ENCODE data around the gene VAT1L. TPM values are rescaled to one million over a fixed set of nuclear protein-coding genes. Genes with fewer than 3 reads are reported as not detected.

Gene VAT1L
- total and polyA plus RNA-seq, 3 donors from 2014 or later, result 4.2 to 5.2 (median 4.6) TPM

- no peak for DNase-seq
- H3K36me3 ChIP-seq (ENCODE audit: low read depth, missing control alignments), result no peaks in the 10 kb centered on the region
- H3K4me3 ChIP-seq, result no peak overlapping the region
- H3K4me1 ChIP-seq, result no peaks in the 10 kb centered on the region
- 82 to 83% methylated on average over 8 of the region's 8 CpGs for WGBS, 2 donors
- intact Hi-C loops (cut with DNase I; ENCODE audit: low total_unique reads), result no loop called here
- no peak overlapping the region for H3K27ac ChIP-seq
- H3K27me3 ChIP-seq, result no peaks in the 10 kb centered on the region
- TF ChIP-seq, protein P1, sequence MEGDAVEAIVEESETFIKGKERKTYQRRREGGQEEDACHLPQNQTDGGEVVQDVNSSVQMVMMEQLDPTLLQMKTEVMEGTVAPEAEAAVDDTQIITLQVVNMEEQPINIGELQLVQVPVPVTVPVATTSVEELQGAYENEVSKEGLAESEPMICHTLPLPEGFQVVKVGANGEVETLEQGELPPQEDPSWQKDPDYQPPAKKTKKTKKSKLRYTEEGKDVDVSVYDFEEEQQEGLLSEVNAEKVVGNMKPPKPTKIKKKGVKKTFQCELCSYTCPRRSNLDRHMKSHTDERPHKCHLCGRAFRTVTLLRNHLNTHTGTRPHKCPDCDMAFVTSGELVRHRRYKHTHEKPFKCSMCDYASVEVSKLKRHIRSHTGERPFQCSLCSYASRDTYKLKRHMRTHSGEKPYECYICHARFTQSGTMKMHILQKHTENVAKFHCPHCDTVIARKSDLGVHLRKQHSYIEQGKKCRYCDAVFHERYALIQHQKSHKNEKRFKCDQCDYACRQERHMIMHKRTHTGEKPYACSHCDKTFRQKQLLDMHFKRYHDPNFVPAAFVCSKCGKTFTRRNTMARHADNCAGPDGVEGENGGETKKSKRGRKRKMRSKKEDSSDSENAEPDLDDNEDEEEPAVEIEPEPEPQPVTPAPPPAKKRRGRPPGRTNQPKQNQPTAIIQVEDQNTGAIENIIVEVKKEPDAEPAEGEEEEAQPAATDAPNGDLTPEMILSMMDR (IDR thresholded peaks at IDR 0.05), result no peak
- TF ChIP-seq POLR2A (IDR thresholded peaks at IDR 0.05), result no peak
- no peaks in the 10 kb centered on the region for H3K9me3 ChIP-seq
These were observed 166.8 kb downstream of the VAT1L start for GRCh38 chr16:77955127-77955526.

GRCh38 chr16:77956231-77956630 is 167.9 kb downstream of the VAT1L start:
- TF ChIP-seq, protein P1 (IDR thresholded peaks at IDR 0.05), result no peak
- no peak for TF ChIP-seq POLR2A (IDR thresholded peaks at IDR 0.05)
- Histone ChIP-seq H3K4me1 (no peaks in the 10 kb centered on the region), H3K4me3 (no peak overlapping the region), H3K27me3 (no peaks in the 10 kb centered on the region), H3K9me3 (no peaks in the 10 kb centered on the region), H3K27ac (no peak overlapping the region), H3K36me3 (ENCODE audit: low read depth, missing control alignments) (no peaks in the 10 kb centered on the region)
- intact Hi-C loops (cut with DNase I; ENCODE audit: low total_unique reads), result no loop called here
- 86 to 93% methylated on average over 4 of the region's 4 CpGs for WGBS, 2 donors
- no peak for DNase-seq

DNA sequence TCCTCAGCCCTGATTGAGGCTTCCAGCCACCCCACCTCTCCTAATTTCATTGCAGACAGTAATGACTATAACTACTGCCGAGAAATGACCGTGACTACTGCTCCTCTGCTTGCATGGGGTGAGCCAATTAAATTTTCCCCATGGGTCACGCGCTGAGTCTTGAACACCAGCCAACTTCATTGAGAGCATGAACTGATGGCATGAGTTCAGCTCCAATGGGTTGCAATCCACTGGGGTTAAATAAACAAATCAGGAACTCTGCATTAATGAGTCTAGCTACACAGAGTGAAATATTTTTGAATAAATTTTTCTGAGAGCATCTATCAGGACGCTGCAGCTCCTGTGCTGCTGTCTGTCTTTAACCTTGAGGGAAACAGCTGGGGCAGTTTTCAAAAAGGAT is 172.4 kb downstream of the VAT1L start:
- TF ChIP-seq, protein P1 (IDR thresholded peaks at IDR 0.05), result no peak
- TF ChIP-seq POLR2A (IDR thresholded peaks at IDR 0.05), result no peak
- 42 to 56% methylated on average over 5 of the region's 5 CpGs for WGBS, 2 donors
- DNase-seq, result no peak
- H3K4me1 ChIP-seq, result no peaks in the 10 kb centered on the region
- no peak overlapping the region for H3K4me3 ChIP-seq
- intact Hi-C loops (cut with DNase I; ENCODE audit: low total_unique reads), result no loop called here
- no peaks in the 10 kb centered on the region for H3K27me3 ChIP-seq
- no peaks in the 10 kb centered on the region for H3K9me3 ChIP-seq
- H3K27ac ChIP-seq, result no peak overlapping the region
- H3K36me3 ChIP-seq (ENCODE audit: low read depth, missing control alignments), result no peaks in the 10 kb centered on the region

DNA sequence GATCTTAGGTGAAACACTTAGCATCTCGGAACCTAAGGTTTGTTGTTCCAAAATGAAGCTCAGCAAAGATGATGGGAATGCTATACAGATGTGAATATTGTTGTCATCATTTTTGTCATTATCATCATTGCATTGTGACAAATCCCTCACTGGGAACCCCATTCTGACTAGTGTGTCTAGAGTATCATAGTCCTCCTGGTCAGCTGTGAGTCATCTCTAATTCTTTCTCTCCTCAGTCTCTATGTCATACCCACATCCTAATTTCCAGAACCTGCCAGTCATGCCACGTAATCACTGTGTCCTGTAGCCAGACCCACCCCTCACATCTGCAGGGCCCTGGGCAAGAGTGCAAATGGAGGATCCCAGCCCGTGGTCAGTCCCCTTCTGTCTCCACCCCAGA is 173.4 kb downstream of the VAT1L start:
- no peak for DNase-seq
- TF ChIP-seq, protein P1 (IDR thresholded peaks at IDR 0.05), result no peak
- no peak for TF ChIP-seq POLR2A (IDR thresholded peaks at IDR 0.05)
- Histone ChIP-seq H3K4me1 (no peaks in the 10 kb centered on the region), H3K4me3 (no peak overlapping the region), H3K27ac (no peak overlapping the region), H3K36me3 (ENCODE audit: low read depth, missing control alignments) (no peaks in the 10 kb centered on the region), H3K27me3 (no peaks in the 10 kb centered on the region), H3K9me3 (no peaks in the 10 kb centered on the region)
- 88 to 89% methylated on average over 3 of the region's 3 CpGs for WGBS, 2 donors
- intact Hi-C loops (cut with DNase I; ENCODE audit: low total_unique reads), result no loop called here

DNA sequence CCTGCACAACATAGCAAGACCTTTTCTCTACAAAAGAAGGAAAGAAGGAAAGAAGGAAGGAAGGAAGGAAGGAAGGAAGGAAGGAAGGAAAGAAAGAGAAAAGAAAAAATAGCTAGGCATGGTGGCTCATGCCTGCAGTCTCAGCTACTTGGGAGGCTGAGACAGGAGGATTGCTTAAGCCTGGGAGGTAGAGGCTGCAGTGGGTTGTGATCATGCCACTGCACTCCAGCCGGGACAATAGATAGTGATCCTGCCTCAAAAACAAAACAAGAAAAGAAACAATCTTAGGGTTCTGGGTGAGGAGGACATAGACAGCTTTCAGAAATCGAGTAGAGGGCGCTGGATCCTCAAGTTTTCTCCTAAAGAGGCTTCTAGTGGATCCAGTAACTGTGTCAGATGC is 174.3 kb downstream of the VAT1L start:
- intact Hi-C loops (cut with DNase I; ENCODE audit: low total_unique reads), result no loop called here

More for the DNA sequence above, 174.3 kb downstream of the VAT1L start:
- Histone ChIP-seq H3K4me1 (no peaks in the 10 kb centered on the region), H3K27ac (no peak overlapping the region), H3K4me3 (no peak overlapping the region), H3K36me3 (ENCODE audit: low read depth, missing control alignments) (no peaks in the 10 kb centered on the region), H3K9me3 (no peaks in the 10 kb centered on the region), H3K27me3 (no peaks in the 10 kb centered on the region)
- 81 to 88% methylated on average over 3 of the region's 3 CpGs for WGBS, 2 donors
- TF ChIP-seq, protein P1 (IDR thresholded peaks at IDR 0.05), result no peak
- no peak for TF ChIP-seq POLR2A (IDR thresholded peaks at IDR 0.05)
- no peak for DNase-seq

Data from testis (tissue), 3 donors.